H9 (cell line): ENCODE results near the gene RNF40. TPM values are rescaled to one million over a fixed set of nuclear protein-coding genes. Genes with fewer than 3 reads are reported as not detected.

Experiments used
- DNase-seq: peaks from one replicate; pipeline ENCODE4 v3.0.0-alpha.2; 2017
- H2AFZ ChIP-seq: one replicate; pipeline ENCODE4 v1.6.1; 2013; ENCODE audit warnings: mild to moderate bottlenecking, low read length, control low read depth, moderate library complexity
- H2AK5ac ChIP-seq: 2 replicates; pipeline ENCODE4 v1.6.1; 2013; ENCODE audit warnings: low read length, control low read depth, mixed read lengths; ENCODE audit not compliant: insufficient read length
- H2BK120ac ChIP-seq: one replicate; pipeline ENCODE4 v1.6.1; 2013; ENCODE audit warnings: low read depth, mild to moderate bottlenecking, low read length, control low read depth, inconsistent platforms; ENCODE audit not compliant: poor library complexity, severe bottlenecking
- H2BK12ac ChIP-seq: 2 replicates; pipeline ENCODE4 v1.6.1; 2013; ENCODE audit warnings: low read length, control low read depth, mixed read lengths, low read depth; ENCODE audit not compliant: insufficient read length
- H2BK15ac ChIP-seq: 2 replicates; pipeline ENCODE4 v1.6.1; 2013; ENCODE audit warnings: low read depth, low read length, control low read depth
- H2BK20ac ChIP-seq: one replicate; pipeline ENCODE4 v1.6.1; 2013; ENCODE audit warnings: low read depth, mild to moderate bottlenecking, low read length, control low read depth, inconsistent platforms; ENCODE audit not compliant: poor library complexity, severe bottlenecking
- H2BK5ac ChIP-seq: 2 replicates; pipeline ENCODE4 v1.6.1; 2013; ENCODE audit warnings: low read length, control low read depth, mixed read lengths; ENCODE audit not compliant: insufficient read length
- H3K14ac ChIP-seq: 2 replicates; pipeline ENCODE4 v1.6.1; 2013; ENCODE audit warnings: low read length, control low read depth; ENCODE audit not compliant: insufficient read depth
- H3K18ac ChIP-seq: 2 replicates; pipeline ENCODE4 v1.6.1; 2013; ENCODE audit warnings: low read depth, mild to moderate bottlenecking, mixed read lengths, low read length, control low read depth; ENCODE audit not compliant: insufficient read length
- H3K23ac ChIP-seq: 2 replicates; pipeline ENCODE4 v1.6.1; 2013; ENCODE audit warnings: low read length, control low read depth, mixed read lengths, low read depth; ENCODE audit not compliant: insufficient read length
- H3K23me2 ChIP-seq: 2 replicates; pipeline ENCODE4 v1.6.1; 2013; ENCODE audit warnings: low read depth, mild to moderate bottlenecking, mixed read lengths, low read length, control low read depth; ENCODE audit not compliant: insufficient read length, poor library complexity, severe bottlenecking
- H3K27ac ChIP-seq: 2 replicates; pipeline ENCODE4 v1.5.1; 2013; ENCODE audit warnings: low read length, control low read depth, mixed read lengths, low read depth; ENCODE audit not compliant: insufficient read length
- H3K27me3 ChIP-seq: 2 replicates; pipeline ENCODE4 v1.6.1; 2013; ENCODE audit warnings: low read length, control low read depth, inconsistent platforms; ENCODE audit not compliant: insufficient read depth
- H3K4ac ChIP-seq: 2 replicates; pipeline ENCODE4 v1.6.1; 2013; ENCODE audit warnings: low read depth, mild to moderate bottlenecking, control low read depth, inconsistent platforms, low read length, moderate library complexity
- H3K4me1 ChIP-seq: 2 replicates; pipeline ENCODE4 v1.6.1; 2013; ENCODE audit warnings: low read length, control low read depth, inconsistent platforms; ENCODE audit not compliant: insufficient read depth
- H3K4me2 ChIP-seq: 2 replicates; pipeline ENCODE4 v1.6.1; 2013; ENCODE audit warnings: low read length, control low read depth, mixed read lengths; ENCODE audit not compliant: insufficient read length, insufficient read depth
- H3K56ac ChIP-seq: 2 replicates; pipeline ENCODE4 v1.6.1; 2013; ENCODE audit warnings: low read depth, mild to moderate bottlenecking, mixed read lengths, low read length, control low read depth; ENCODE audit not compliant: insufficient read length
- H3K79me1 ChIP-seq: 2 replicates; pipeline ENCODE4 v1.6.1; 2013; ENCODE audit warnings: low read depth, mild to moderate bottlenecking, moderate library complexity, low read length, control low read depth, inconsistent platforms; ENCODE audit not compliant: insufficient read depth, poor library complexity, severe bottlenecking
- H3K79me2 ChIP-seq: 2 replicates; pipeline ENCODE4 v1.6.1; 2013; ENCODE audit warnings: low read length, control low read depth, inconsistent platforms; ENCODE audit not compliant: insufficient read depth
- H3K9ac ChIP-seq: 2 replicates; pipeline ENCODE4 v1.6.1; 2013; ENCODE audit warnings: low read length, control low read depth, mixed read lengths; ENCODE audit not compliant: insufficient read length; ENCODE audit errors: extremely low read depth
- H3K9me3 ChIP-seq: one replicate; pipeline ENCODE4 v1.6.1; 2013; ENCODE audit warnings: low read depth, low read length, inconsistent platforms; ENCODE audit not compliant: control insufficient read depth
- H3T11ph ChIP-seq: one replicate; pipeline ENCODE4 v1.6.1; 2013; ENCODE audit warnings: mild to moderate bottlenecking, low read length, control low read depth, inconsistent platforms
- H4K20me1 ChIP-seq: one replicate; pipeline ENCODE4 v1.6.1; 2013; ENCODE audit not compliant: control insufficient read depth, insufficient read length, insufficient read depth
- H4K5ac ChIP-seq: 2 replicates; pipeline ENCODE4 v1.6.1; 2013; ENCODE audit warnings: low read depth, mild to moderate bottlenecking, mixed read lengths, low read length, control low read depth; ENCODE audit not compliant: insufficient read length
- H4K8ac ChIP-seq: replicated peaks from 2 replicates; pipeline ENCODE4 v1.6.1; 2013; ENCODE audit warnings: low read length, control low read depth, mixed read lengths, low read depth; ENCODE audit not compliant: insufficient read length
- H4K91ac ChIP-seq: 2 replicates; pipeline ENCODE4 v1.6.1; 2013; ENCODE audit warnings: low read depth, mild to moderate bottlenecking, moderate library complexity, mixed read lengths, low read length, control low read depth; ENCODE audit not compliant: insufficient read length
- H3K27ac Mint-ChIP-seq, 3 experiments: 2 replicates in 2 of 3; 3 replicates in 1 of 3; pipeline ENCODE4 v1.8.0; 2020 to 2021; ENCODE audit warnings: mixed read lengths in 3 of 3, mild to moderate bottlenecking in 1 of 3, moderate library complexity in 1 of 3
- H3K27me3 Mint-ChIP-seq: 2 replicates; pipeline ENCODE4 v1.8.0; 2021; ENCODE audit warnings: low read depth, mild to moderate bottlenecking, moderate library complexity, mixed read lengths
- H3K36me3 Mint-ChIP-seq, 3 experiments: 2 replicates in 2 of 3; 3 replicates in 1 of 3; pipeline ENCODE4 v1.8.0; 2020 to 2021; ENCODE audit warnings: low read depth in 3 of 3, mixed read lengths in 3 of 3; ENCODE audit not compliant: insufficient read depth in 1 of 3
- H3K4me1 Mint-ChIP-seq, 2 experiments: 2 replicates each; pipeline ENCODE4 v1.8.0; 2020; ENCODE audit warnings: mixed read lengths in 2 of 2
- H3K4me3 Mint-ChIP-seq, 2 experiments: 2 replicates in 1 of 2; 3 replicates in 1 of 2; pipeline ENCODE4 v1.8.0; 2020 to 2021; ENCODE audit warnings: mild to moderate bottlenecking in 2 of 2, mixed read lengths in 2 of 2, moderate library complexity in 1 of 2
- H3K9me3 Mint-ChIP-seq, 2 experiments: 2 replicates in 1 of 2; 3 replicates in 1 of 2; pipeline ENCODE4 v1.8.0; 2020; ENCODE audit warnings: mild to moderate bottlenecking in 2 of 2, mixed read lengths in 2 of 2, moderate library complexity in 1 of 2
- CTCF ChIP-seq: fragments of 200-600 bp; sonication (generic); conservative IDR thresholded peaks from 3 replicates; pipeline ENCODE4 v1.8.0; 2021; ENCODE audit warnings: antibody characterized with exemption, mild to moderate bottlenecking
- WGBS: extraction: QIAGEN DNeasy Blood & Tissue Kit; methylation state at CpG from one replicate; pipeline ENCODE4 v1.1.7; 2013; ENCODE audit warnings: missing lambda C conversion rate, low lambda C conversion rate, mixed read lengths; ENCODE audit not compliant: insufficient read length; ENCODE audit errors: extremely low coverage; 5-methylcytosine and 5-hydroxymethylcytosine counted together
- total RNA-seq: library from RNA; stranded (reverse); gene quantifications from 2 replicates; pipeline ENCODE4 v1.2.1, GENCODE V29; 2021

RNF40 gene
- total RNA-seq, 1 experiment from 2014 or later: 103 TPM

GRCh38 chr16:30764086-30764485 is 2.0 kb downstream of the RNF40 start:
- Mint-ChIP-seq H3K9me3 (no peaks in the 10 kb centered on the region), H3K27ac (no peak overlapping the region), H3K4me1 (peaks cover 17 to 18% of the 10 kb centered on the region in 2 experiments), H3K27me3 (no peaks in the 10 kb centered on the region), H3K36me3 (peaks cover 43 to 72% (median 64%) of the 10 kb centered on the region in 3 experiments), H3K4me3 (peak overlapping the region; percentile 91 to 97; a peak in 4 of 5 replicates)
- no CpG with 5 or more reads among the region's 11 CpGs for whole genome bisulfite sequencing
- H2BK20ac ChIP-seq: no peak overlapping the region
- H4K91ac ChIP-seq: no peak overlapping the region
- H2BK5ac ChIP-seq: no peak overlapping the region
- peaks cover 6% of the 10 kb centered on the region for H3K79me1 ChIP-seq
- H3K27ac ChIP-seq: no peak overlapping the region
- no peak overlapping the region for H3K4me2 ChIP-seq
- H3K27me3 ChIP-seq: no peaks in the 10 kb centered on the region
- H4K5ac ChIP-seq: no peak overlapping the region
- no peak overlapping the region for H2BK120ac ChIP-seq
- H3K23me2 ChIP-seq: peaks cover 20% of the 10 kb centered on the region
- H3K9me3 ChIP-seq: no peaks in the 10 kb centered on the region
- no peak overlapping the region for H3K9ac ChIP-seq
- no peak overlapping the region for H3K23ac ChIP-seq
- H2AFZ ChIP-seq: no peak overlapping the region
- H3K79me2 ChIP-seq: no peaks in the 10 kb centered on the region
- H2BK15ac ChIP-seq: no peak overlapping the region
- H2BK12ac ChIP-seq: no peak overlapping the region
- no peak overlapping the region for H4K8ac ChIP-seq
- no peaks in the 10 kb centered on the region for H3K4me1 ChIP-seq
- no peaks in the 10 kb centered on the region for H4K20me1 ChIP-seq
- TF ChIP-seq CTCF: no peak
- no peak overlapping the region for H3K4ac ChIP-seq
- H3K18ac ChIP-seq: no peak overlapping the region
- no peak overlapping the region for H3T11ph ChIP-seq
- no peak overlapping the region for H3K56ac ChIP-seq
- no peak overlapping the region for H2AK5ac ChIP-seq
- no peak overlapping the region for H3K14ac ChIP-seq
- no peak for DNase-seq
